ENCODE results near the gene SECTM1. TPM values are rescaled to one million over a fixed set of nuclear protein-coding genes. Genes with fewer than 3 reads are reported as not detected.

SECTM1 gene
- polyA plus RNA-seq, 1 experiment = 34.4 TPM

DNA sequence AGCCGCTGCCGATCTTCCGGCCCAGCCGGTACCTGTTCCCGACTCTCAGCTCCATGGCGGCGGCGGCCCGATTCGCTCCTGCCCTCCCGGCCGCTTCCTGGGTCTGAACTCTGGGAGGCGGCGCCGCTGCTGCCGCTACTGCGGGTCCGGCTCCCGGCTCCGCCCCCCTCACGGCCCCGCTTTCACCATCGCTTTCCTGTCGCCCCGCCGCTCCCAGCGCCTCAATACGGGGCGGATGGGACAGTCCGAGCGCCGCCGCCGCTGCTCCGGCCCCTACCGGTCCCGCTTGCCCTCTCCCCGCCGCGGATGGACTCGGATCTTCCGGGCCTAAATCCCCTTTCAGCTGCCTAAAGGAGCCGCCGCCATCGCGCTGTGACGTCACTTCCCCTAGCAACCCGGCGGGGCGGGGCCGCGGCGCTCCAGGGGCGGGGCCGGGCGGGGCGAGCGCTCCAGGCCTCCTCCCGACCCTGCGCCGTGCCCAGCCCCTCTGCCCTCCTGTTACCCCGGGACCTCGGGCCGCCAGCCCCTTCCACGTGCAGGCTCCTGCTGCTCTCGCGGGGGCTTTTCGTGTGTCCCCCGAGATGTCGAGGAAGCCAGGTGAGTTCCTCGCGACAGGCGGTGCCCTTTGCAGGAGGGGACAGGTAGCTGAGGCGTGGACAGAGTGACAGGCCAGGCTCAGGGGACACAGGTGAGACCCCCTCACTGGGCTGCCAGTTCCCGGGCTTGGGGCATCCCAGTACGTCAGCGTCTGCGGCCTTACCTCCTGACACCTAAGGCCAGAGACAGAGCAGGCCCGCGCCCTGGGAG, 60.0 kb downstream of the SECTM1 start, which contains the start of gene CSNK1D:
CSNK1D (minus strand) TSS at position 374 of the 807 bp plus-strand sequence; CDS start at position 55, 319 bp downstream.
- DNase-seq (ENCODE audit: low read depth) = no peak
- Histone ChIP-seq H3K4me3 (ENCODE audit: low read depth, low read length) (peak within 1 kb of the TSS; percentile 97), H3K36me3 (ENCODE audit: control insufficient read depth, insufficient read depth, low read length) (peaks cover 10% of the 10 kb centered on the region), H3K27me3 (ENCODE audit: control insufficient read depth, insufficient read depth, low read length) (no peaks in the 10 kb centered on the region)
- ChIA-PET CTCF (interaction anchor here (1.0 to 1.1 kb wide), 2 partner anchors 11 to 17 kb away, joined by 3 to 4 read pairs; no protein-coding TSS in a partner anchor), POLR2A (interaction anchor here (0.8 kb wide), 1 partner anchor 25 kb away, joined by 3 read pairs; no protein-coding TSS in a partner anchor)
- TF ChIP-seq CTCF (IDR thresholded peaks at IDR 0.05; ENCODE audit: insufficient read depth, low read depth, low read length) = no peak

- peaks cover 10% of the 10 kb centered on the region for H3K36me3 ChIP-seq (ENCODE audit: control insufficient read depth, insufficient read depth, low read length)
- H3K4me3 ChIP-seq (ENCODE audit: low read depth, low read length) = peak overlapping the region; percentile 97
- CTCF ChIA-PET = no interaction called here
- POLR2A ChIA-PET = no interaction called here
- no peaks in the 10 kb centered on the region for H3K27me3 ChIP-seq (ENCODE audit: control insufficient read depth, insufficient read depth, low read length)
- no peak for DNase-seq (ENCODE audit: low read depth)
- TF ChIP-seq CTCF (IDR thresholded peaks at IDR 0.05; ENCODE audit: insufficient read depth, low read depth, low read length) = no peak
Measured at GRCh38 chr17:82272495-82273326, 60.9 kb downstream of the SECTM1 start.

- Histone ChIP-seq H3K27me3 (ENCODE audit: control insufficient read depth, insufficient read depth, low read length) (no peaks in the 10 kb centered on the region), H3K36me3 (ENCODE audit: control insufficient read depth, insufficient read depth, low read length) (peaks cover 10% of the 10 kb centered on the region), H3K4me3 (ENCODE audit: low read depth, low read length) (peak overlapping the region; percentile 97; the same call in 1 of the 2 replicates)
- DNase-seq (ENCODE audit: low read depth) = no peak
- CTCF ChIA-PET = no interaction called here
- no peak for TF ChIP-seq CTCF (IDR thresholded peaks at IDR 0.05; ENCODE audit: insufficient read depth, low read depth, low read length)
- POLR2A ChIA-PET = no interaction called here
Measured at GRCh38 chr17:82271401-82271800, 62.2 kb downstream of the SECTM1 start.

Other genes starting within 250 kb of the SECTM1 start
- gene FASN, start 235.5 kb downstream of the SECTM1 start, polyA plus RNA-seq (2011; rRNA removed) = 5.2 and 11.3 TPM in 2 replicates
- 11.6 and 15.4 TPM in 2 replicates for gene CCDC57, start 120.9 kb downstream of the SECTM1 start, polyA plus RNA-seq (2011; rRNA removed)
- 152 and 338 TPM in 2 replicates for gene SLC16A3, start 104.7 kb downstream of the SECTM1 start, polyA plus RNA-seq (2011; rRNA removed)
- gene CSNK1D, start 60.1 kb downstream of the SECTM1 start, polyA plus RNA-seq (2011; rRNA removed) = 57.6 and 118 TPM in 2 replicates
- 0.06 and 0.22 TPM in 2 replicates for gene CD7, start 16.2 kb downstream of the SECTM1 start, polyA plus RNA-seq (2011; rRNA removed)
- 0.06 TPM in 1 of 2 replicates, not detected in the other for gene TEX19, start 25.5 kb upstream of the SECTM1 start, polyA plus RNA-seq (2011; rRNA removed)
- not detected in 2 replicates for gene UTS2R, start 38.0 kb upstream of the SECTM1 start, polyA plus RNA-seq (2011; rRNA removed)
- gene HEXD, start 84.6 kb upstream of the SECTM1 start, polyA plus RNA-seq (2011; rRNA removed) = 8.5 and 8.9 TPM in 2 replicates
- gene OGFOD3, start 84.8 kb upstream of the SECTM1 start, polyA plus RNA-seq (2011; rRNA removed) = 21.3 and 37.9 TPM in 2 replicates
- 84.0 and 118 TPM in 2 replicates for gene CYBC1, start 117.0 kb upstream of the SECTM1 start, polyA plus RNA-seq (2011; rRNA removed)
- 68.5 and 75.5 TPM in 2 replicates for gene NARF, start 125.0 kb upstream of the SECTM1 start, polyA plus RNA-seq (2011; rRNA removed)
- gene FOXK2, start 186.0 kb upstream of the SECTM1 start, polyA plus RNA-seq (2011; rRNA removed) = 19.2 and 19.9 TPM in 2 replicates

Measured in BJ (cell line).